ENCODE measurements around the gene FLT4. TPM values are rescaled to one million over a fixed set of nuclear protein-coding genes. Genes with fewer than 3 reads are reported as not detected.
A peak's percentile ranks its signal among the peaks of the same experiment; 100 is the strongest.
"Not testable (repeated sequence)": the region's sequence is repeated elsewhere in the genome, so short reads cannot be mapped to it uniquely, and the experiment has no call there.

Gene FLT4
- total RNA-seq (2014; rRNA removed) = 3.2 and 4.5 TPM in 2 replicates
- 1.4 TPM for polyA plus RNA-seq (2012)

- DNase-seq (ENCODE audit: low read depth) = no peak
Measured at GRCh38 chr5:180649297-180650039, at the start of gene FLT4. TSS of gene FLT4 (minus strand) at chr5:180649600. CDS start at chr5:180649545, 55 bp downstream.

GRCh38 chr5:180699042-180699441, 49.6 kb upstream of the FLT4 start:
- no peak for DNase-seq (ENCODE audit: low read depth)

DNA sequence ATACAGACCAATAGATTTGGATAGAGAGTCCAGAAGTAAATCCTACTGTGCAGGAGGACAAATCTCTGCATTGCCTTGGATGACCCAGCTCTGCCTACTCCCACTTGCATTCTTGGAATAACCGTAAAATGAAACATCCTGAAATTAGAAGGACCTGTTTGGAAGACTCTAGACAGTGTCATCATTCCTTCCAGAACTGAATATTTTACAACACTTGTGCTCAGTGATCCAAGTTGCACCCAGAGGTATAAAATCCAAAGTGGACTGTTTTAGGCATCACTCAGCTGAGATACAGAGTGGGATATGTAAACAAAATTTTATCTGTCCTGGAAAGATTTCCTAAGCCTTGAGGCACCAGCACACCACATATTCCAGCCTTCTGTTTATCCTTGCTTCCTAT, 46.7 kb upstream of the FLT4 start:
- no peak for DNase-seq (ENCODE audit: low read depth)

DNA sequence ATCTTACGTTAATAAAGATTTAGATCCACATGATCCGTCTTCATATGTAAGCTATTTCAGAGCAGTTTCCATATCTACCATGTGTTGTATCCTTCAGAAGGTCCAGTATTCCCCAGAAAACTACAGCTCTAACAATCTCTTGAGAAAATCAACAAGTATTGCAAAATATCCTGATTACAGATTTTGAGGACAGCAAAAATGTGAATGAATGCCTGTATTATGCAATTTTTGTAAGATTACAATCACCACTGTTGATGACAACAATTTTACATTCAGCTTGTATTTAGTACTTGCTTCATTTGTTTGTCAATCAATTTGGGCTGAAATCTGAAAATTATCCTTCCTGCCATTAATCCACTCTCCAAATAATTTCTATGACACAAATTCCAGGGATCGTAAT, 43.0 kb upstream of the FLT4 start:
- no peak for DNase-seq (ENCODE audit: low read depth)

DNA sequence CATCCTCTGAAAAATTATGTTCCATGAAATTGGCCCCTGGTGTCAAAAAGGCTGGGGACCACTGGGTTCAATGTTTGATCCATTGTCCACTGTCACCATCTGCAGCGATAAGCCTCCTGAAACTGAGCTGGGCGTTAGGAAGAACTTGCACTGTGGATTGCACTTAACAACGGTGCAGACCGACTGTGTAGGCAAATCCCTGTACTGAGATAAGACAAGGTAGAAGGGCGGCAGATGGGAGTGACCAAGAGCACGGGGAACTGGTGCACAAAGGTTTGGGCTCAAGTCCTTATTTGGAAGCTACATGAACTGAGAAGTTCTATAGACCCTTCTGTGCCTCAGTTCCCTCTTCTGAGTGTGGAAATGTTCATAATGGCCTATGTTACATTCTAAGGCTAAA, 41.6 kb upstream of the FLT4 start:
- DNase-seq (ENCODE audit: low read depth) = no peak

- no peak for DNase-seq (ENCODE audit: low read depth)
Measured at GRCh38 chr5:180690562-180690961, 41.2 kb upstream of the FLT4 start.

DNA sequence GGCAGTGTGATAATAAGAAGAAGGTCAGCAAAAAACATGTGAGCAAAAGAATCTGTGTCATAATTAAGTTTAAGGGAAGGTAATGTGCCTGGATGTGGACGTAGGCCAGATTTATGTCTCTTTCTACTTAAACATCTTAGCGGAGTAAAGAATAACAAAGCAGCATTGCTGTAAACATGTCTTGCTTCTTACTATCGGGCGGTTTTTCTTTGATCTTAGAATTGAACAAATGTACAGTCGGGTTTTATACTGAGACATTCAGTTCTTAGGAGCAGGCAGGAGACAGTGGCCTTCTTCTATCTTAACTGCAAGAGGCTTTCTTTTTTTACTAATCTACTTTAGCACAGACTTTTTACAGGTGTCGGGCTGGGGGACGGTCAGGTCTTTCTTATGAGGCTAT, 40.4 kb upstream of the FLT4 start:
- DNase-seq (ENCODE audit: low read depth) = no peak

DNA sequence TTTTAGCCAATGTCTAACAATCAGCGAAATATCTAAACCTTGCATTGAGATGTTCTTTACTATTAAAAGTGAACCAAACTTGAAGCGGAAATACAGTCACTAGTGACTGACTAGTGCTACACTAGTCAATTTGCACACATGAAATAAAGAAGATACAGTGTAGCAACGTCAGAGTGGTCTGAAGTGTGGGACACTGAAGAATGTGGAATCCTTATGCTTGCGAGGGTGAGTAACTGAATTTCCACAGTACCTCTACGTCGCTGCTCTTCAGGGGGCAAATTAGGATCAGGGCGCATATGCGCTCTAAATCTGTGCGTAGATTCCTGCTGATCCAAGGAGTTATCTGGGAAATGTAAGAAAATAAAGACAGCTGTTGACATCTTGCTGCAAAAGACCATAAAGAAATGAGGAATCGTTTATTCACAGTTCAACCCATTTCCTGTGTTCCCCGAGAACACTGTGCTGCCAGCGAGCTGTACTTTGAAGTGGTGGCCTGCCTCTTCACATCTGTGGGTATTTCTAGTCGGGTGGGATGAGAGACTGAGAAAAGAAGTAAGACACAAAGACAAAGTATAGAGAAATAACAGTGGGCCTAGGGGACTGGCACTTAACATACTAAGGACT, 39.8 kb upstream of the FLT4 start:
- no peak for DNase-seq (ENCODE audit: low read depth)

GRCh38 chr5:180688330-180689070, 39.1 kb upstream of the FLT4 start:
- DNase-seq (ENCODE audit: low read depth) = peak; percentile 8

- not testable (repeated sequence) for DNase-seq (ENCODE audit: low read depth)
Measured at GRCh38 chr5:180686799-180687198, 37.4 kb upstream of the FLT4 start.

DNA sequence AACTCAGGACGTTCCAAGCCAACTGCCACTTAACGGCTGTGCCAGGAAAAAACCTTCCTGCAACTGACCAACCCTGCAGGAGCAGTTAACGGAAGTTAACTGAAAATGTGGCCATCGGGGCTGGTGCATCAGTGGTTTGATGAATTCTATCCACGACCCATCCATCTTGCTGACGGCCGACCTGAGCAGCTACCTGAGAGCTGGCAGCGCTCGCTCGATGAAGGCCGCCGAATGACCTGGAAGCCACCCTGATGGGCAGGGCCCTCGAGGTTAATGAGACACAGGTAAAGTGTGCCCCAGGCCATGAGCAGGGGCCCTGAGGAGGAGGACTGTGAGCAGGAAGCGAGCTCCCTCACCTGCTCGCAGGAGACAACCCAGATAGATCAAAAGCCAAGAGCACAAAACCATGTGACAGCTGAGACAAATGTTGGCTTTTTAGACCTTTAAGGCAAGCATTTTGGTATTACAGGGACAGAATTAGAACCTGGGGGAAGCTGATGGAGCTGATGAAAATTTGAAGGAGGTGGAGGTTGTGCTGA, 35.3 kb upstream of the FLT4 start:
- DNase-seq (ENCODE audit: low read depth) = no peak

DNA sequence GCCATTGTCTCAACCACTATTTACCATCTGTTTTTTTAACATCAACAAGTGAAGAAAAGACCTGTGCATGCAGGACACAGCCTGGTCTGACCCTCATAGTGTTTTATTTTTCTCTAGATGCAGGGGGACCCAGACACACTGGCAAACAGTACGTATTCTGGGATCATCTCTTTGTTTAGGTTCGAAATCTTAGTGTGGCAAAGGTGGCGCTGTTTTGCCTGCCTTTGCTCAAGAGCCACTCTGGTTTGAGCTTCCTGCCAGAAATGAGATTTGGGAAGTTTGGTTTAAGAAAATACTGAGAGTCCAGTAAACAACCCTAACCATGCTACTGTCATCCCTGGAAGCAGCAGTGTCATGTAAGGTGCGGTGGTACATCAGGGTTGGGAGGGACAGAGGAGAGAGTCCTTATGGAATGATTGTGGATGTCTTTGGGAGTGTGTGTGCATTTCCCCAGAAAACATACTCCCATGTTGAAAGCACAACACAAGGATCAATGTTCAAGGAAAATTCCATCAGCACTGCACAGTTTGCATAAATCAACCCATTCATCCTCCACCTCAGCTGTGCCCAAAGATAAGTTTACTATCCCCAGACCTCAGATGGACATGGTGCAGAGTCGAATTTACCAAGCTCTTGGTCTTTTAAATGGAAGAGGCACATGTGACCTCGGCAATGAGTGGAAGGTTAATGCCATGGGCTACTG, 34.0 kb upstream of the FLT4 start:
- DNase-seq (ENCODE audit: low read depth) = no peak

DNA sequence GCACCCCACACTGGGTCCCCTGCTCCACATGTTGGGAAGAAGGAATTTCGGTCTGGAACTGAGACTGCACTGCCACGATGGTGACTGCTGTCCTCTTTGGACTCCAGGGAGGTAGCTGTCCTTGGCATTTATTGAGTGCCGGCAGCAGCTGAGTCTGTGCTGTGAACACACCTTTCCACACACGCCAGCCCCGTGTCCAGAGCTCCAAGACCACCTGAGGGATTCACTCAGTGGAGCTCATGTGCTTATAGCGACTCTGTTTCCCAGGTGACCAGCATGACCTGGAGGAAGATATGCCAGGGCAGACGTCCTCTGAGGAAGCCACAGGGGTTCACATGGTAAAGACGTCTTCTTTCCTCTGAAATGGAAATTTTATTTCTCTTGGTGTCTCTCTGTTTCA, 33.2 kb upstream of the FLT4 start:
- DNase-seq (ENCODE audit: low read depth) = no peak

DNA sequence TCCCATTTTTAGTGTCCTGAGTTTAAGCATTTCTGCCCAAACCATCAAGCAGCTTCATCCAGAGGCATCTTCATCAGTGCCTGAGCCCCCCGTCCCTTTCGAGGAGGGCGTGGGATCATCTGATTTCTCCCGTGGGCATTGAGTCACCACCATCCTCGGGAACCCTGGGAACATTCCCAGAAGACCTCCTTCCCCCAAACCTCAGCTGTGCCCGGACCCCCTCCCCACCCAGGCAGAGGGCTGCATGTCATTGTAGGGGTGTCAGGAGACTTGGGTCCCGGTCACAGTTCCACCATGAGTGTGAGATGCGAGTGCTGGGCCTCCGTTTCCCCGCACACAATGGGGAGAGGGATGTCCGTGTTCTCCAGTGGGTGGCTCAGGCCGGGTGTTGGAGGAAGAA, 32.6 kb upstream of the FLT4 start:
- DNase-seq (ENCODE audit: low read depth) = not testable (repeated sequence)

DNA sequence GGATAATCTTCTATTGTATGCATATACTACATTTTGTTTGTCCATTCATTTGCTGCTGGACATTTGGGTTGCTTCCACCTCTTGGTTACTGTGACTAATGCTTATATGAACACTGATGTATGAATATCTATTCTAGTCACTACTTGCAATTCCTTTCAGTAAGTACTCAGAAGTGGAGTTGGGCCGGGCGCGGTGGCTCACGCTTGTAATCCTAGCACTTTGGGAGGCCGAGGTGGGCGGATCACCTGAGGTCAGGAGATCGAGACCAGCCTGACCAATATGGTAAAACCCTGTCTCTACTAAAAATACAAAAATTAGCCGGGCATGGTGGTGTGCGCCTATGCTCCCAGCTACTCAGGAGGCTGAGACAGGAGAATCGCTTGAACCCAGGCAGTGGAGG, 28.9 kb upstream of the FLT4 start:
- DNase-seq (ENCODE audit: low read depth) = not testable (repeated sequence)

DNA sequence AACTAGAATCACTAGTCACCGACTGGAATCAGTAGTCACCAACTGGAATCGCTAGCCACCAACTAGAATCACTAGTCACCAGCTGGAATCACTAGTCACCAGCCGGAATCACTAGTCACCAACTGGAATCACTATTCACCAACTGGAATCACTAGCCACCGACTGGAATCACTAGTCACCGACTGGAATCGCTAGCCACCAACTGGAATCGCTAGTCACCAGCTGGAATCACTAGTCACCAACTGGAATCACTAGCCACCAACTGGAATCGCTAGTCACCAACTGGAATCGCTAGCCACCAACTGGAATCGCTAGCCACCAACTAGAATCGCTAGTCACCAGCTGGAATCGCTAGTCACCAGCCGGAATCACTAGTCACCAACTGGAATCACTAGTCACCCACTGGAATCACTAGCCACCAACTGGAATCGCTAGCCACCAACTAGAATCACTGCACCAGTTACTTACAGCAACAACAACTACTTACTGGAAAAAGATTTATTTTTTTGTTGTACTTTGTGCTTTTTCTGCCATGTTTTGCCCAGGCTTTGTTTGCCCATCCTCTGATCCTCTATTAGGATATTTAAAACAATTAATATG, 25.7 kb upstream of the FLT4 start:
- DNase-seq (ENCODE audit: low read depth) = no peak

- DNase-seq (ENCODE audit: low read depth) = not testable (repeated sequence)
Measured at GRCh38 chr5:180674090-180674475, 24.7 kb upstream of the FLT4 start.

DNA sequence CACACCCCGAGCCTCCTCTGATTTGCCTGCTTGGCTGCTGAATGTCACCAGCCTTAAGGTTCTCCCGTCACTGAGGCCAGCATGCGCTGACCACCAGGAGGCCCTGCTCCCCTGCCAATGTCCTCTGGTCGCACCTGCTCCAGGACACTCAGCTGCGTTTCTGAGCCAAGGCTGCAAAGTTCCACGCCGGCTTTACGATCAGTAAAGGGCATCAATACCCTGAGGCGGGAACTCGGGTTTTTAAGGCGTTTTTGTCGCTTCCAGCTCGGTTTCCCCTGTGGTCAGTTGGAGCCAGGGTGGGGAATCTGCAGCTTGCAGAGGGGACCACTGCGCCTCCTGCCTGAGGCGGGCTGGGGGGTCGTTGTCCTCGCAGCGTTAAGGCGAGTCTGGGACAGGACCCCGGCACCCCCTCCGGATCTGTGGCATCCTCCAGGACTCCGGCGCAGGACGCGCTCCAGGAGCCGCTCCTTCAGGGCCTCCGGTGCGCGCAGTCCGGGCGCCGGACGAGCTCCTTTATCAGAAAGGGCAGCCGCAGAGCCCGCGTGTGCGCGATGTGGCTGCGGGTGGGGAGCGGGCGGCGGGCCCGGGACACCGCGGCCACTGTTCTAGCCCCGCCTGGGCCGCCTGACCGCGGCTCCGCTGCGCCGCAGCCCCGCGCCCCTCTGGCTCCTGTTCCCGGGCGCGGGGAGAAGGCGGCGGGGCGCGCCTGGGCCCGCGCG, 24.1 kb upstream of the FLT4 start:
- no peak for DNase-seq (ENCODE audit: low read depth)

DNA sequence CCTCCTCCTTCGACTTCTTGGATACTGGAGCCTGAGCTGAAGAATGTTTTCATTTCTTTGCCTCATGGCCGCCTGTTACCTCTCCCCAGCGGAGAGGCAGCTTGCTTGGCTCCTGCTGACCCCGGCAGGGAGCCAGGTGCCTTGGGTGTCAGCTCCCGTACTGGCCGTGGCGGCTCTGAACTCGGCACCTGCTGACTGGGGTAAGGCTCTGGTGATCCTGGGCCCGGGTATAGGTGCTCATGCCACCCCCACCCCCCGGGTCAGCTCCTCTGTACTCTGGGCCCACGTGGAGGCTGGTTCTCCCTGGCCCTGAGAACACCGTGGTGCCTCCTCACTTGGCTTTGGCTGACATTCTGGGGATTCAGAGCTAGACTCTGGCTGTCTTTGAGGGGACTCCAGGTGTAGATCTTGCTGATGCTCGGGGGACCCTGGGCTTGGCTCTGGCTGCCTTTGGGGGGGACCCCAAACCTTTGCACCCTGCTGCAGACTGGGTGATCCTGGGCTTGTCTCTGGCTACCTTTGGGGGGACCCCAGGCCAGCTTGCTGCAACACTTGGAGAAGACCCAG, 22.6 kb upstream of the FLT4 start:
- DNase-seq (ENCODE audit: low read depth) = not testable (repeated sequence)

Measured in LHCN-M2 (cell line).